Kasumi-1 (cell line): ENCODE data around the gene CHRNG.
"Not testable (repeated sequence)": the region's sequence is repeated elsewhere in the genome, so short reads cannot be mapped to it uniquely, and the experiment has no call there.

Experiments used
- DNase-seq, 2 experiments: peaks; one replicate each; lab custom pipeline; 2025; lab: John Stamatoyannopoulos, UW

Gene CHRNG

GRCh38 chr2:232528746-232529460 is 10.6 kb upstream of the CHRNG start:
- DNase-seq: peak; percentile 56 to 66

GRCh38 chr2:232529806-232530547 is 9.5 kb upstream of the CHRNG start:
- DNase-seq: no peak

GRCh38 chr2:232530626-232531260 is 8.7 kb upstream of the CHRNG start:
- no peak for DNase-seq

- no peak for DNase-seq
Observed at GRCh38 chr2:232532419-232532818, 7.1 kb upstream of the CHRNG start.

- not testable (repeated sequence) for DNase-seq
Observed at GRCh38 chr2:232532821-232533220, 6.7 kb upstream of the CHRNG start.

- no peak for DNase-seq
Observed at GRCh38 chr2:232533944-232534710, 5.4 kb upstream of the CHRNG start.

- DNase-seq: no peak
Observed at GRCh38 chr2:232534940-232535651, 4.4 kb upstream of the CHRNG start.

GRCh38 chr2:232535761-232536530 is 3.5 kb upstream of the CHRNG start:
- no peak for DNase-seq

- no peak for DNase-seq
Observed at GRCh38 chr2:232537079-232537478, 2.4 kb upstream of the CHRNG start.

GRCh38 chr2:232537499-232537898 is 2.0 kb upstream of the CHRNG start:
- no peak for DNase-seq

- peak; percentile 4 to 7 for DNase-seq
Observed at GRCh38 chr2:232538671-232539070, 821 bp upstream of the CHRNG start.

GRCh38 chr2:232540441-232541041 is 1.0 kb downstream of the CHRNG start:
- DNase-seq: no peak

GRCh38 chr2:232541195-232541960 is 1.9 kb downstream of the CHRNG start:
- no peak for DNase-seq

- no peak for DNase-seq
Observed at GRCh38 chr2:232541961-232542714, 2.6 kb downstream of the CHRNG start.

- no peak for DNase-seq
Observed at GRCh38 chr2:232542715-232543467, 3.4 kb downstream of the CHRNG start.

- no peak for DNase-seq
Observed at GRCh38 chr2:232543491-232543890, 4.0 kb downstream of the CHRNG start.

GRCh38 chr2:232543928-232544631 is 4.6 kb downstream of the CHRNG start:
- no peak for DNase-seq

GRCh38 chr2:232544674-232545073 is 5.2 kb downstream of the CHRNG start:
- DNase-seq: no peak
